SK-N-SH (cell line): ENCODE results near the gene EXOC3L1. TPM values are rescaled to one million over a fixed set of nuclear protein-coding genes. Genes with fewer than 3 reads are reported as not detected.
A peak's percentile ranks its signal among the peaks of the same experiment; 100 is the strongest.

Experiments used
- CTCF ChIA-PET: fragments of 300-600, 350-600 bp; formaldehyde crosslinking; extraction: SDS; loops from one replicate; lab custom pipeline; 2021; lab: Yijun Ruan, JAX
- POLR2A ChIA-PET: fragments of 350-600 bp; sonication (Branson Sonifier 250); formaldehyde crosslinking; extraction: SDS; loops from one replicate; lab custom pipeline; 2020; ENCODE audit warnings: antibody characterized with exemption, inconsistent platforms; lab: Yijun Ruan, JAX
- DNase-seq: peaks from one replicate; pipeline ENCODE4 v3.0.0; 2012
- H2AFZ ChIP-seq: fragments of 200-600 bp; sonication (generic); 2 replicates; pipeline ENCODE4 v1.8.1; 2016; ENCODE audit warnings: antibody characterized with exemption, mild to moderate bottlenecking, low read depth
- H3F3A ChIP-seq: fragments of 200-600 bp; sonication (generic); replicated peaks from 2 replicates; pipeline ENCODE3; 2016; ENCODE audit warnings: antibody characterized with exemption, mild to moderate bottlenecking; ENCODE audit not compliant: insufficient read depth
- H3K27ac ChIP-seq, 2 experiments: fragments of 200-500 bp in 1 of 2; fragments of 200-600 bp in 1 of 2; sonication (Bioruptor generic) in 1 of 2; sonication (generic), shearing (Covaris generic) in 1 of 2; 2 replicates each; pipeline versions ENCODE4 v1.5.1 to v1.6.1; 2014 to 2016; ENCODE audit warnings: low read depth in 2 of 2, inconsistent platforms in 1 of 2, low read length in 1 of 2, mild to moderate bottlenecking in 1 of 2, mixed read lengths in 1 of 2
- H3K27me3 ChIP-seq: fragments of 200-600 bp; sonication (generic), shearing (Covaris generic); 2 replicates; pipeline ENCODE4 v1.6.1; 2016; ENCODE audit warnings: mixed run types; ENCODE audit not compliant: insufficient read depth
- H3K36me3 ChIP-seq, 2 experiments: fragments of 200-500 bp in 1 of 2; fragments of 200-600 bp in 1 of 2; sonication (Bioruptor generic) in 1 of 2; sonication (generic) in 1 of 2; replicated peaks in 1 of 2; 2 replicates each; pipeline versions ENCODE3 to v1.5.1; 2014 to 2016; ENCODE audit warnings: low read length in 1 of 2, mild to moderate bottlenecking in 1 of 2; ENCODE audit not compliant: insufficient read depth in 2 of 2, control insufficient read depth in 1 of 2
- H3K4me1 ChIP-seq, 2 experiments: fragments of 200-500 bp in 1 of 2; fragments of 200-600 bp in 1 of 2; sonication (Bioruptor generic) in 1 of 2; sonication (generic), shearing (Covaris generic) in 1 of 2; 2 replicates each; pipeline versions ENCODE4 v1.5.1 to v1.6.1; 2014 to 2016; ENCODE audit warnings: low read depth in 1 of 2, low read length in 1 of 2, mixed run types in 1 of 2; ENCODE audit not compliant: insufficient read depth in 2 of 2, control insufficient read depth in 1 of 2
- H3K4me2 ChIP-seq: fragments of 200-600 bp; sonication (generic), shearing (Covaris generic); 2 replicates; pipeline ENCODE4 v1.6.1; 2017; ENCODE audit warnings: mixed run types
- H3K4me3 ChIP-seq, 2 experiments: fragments of 200-500 bp in 1 of 2; fragments of 200-600 bp in 1 of 2; sonication (Bioruptor generic) in 1 of 2; sonication (generic), shearing (Covaris generic) in 1 of 2; 2 replicates each; pipeline versions ENCODE4 v1.5.1 to v1.8.1; 2014 to 2016; ENCODE audit warnings: low read depth in 2 of 2, inconsistent platforms in 1 of 2, low read length in 1 of 2, mild to moderate bottlenecking in 1 of 2, mixed read lengths in 1 of 2, moderate library complexity in 1 of 2
- H3K79me2 ChIP-seq: fragments of 200-600 bp; sonication (generic); 2 replicates; pipeline ENCODE4 v1.8.1; 2017; ENCODE audit warnings: mild to moderate bottlenecking; ENCODE audit not compliant: insufficient read depth
- H3K9ac ChIP-seq: fragments of 200-600 bp; sonication (generic); 2 replicates; pipeline ENCODE4 v1.6.1; 2017; ENCODE audit warnings: mixed run types
- H3K9me2 ChIP-seq: fragments of 200-600 bp; sonication (generic); 2 replicates; pipeline ENCODE4 v1.6.1; 2017; ENCODE audit warnings: mixed run types
- H3K9me3 ChIP-seq: fragments of 200-600 bp; sonication (generic); 2 replicates; pipeline ENCODE4 v1.6.1; 2017; ENCODE audit warnings: mixed run types, mild to moderate bottlenecking, moderate library complexity
- H4K20me1 ChIP-seq: fragments of 200-600 bp; sonication (generic); 2 replicates; pipeline ENCODE4 v1.6.1; 2017; ENCODE audit warnings: mild to moderate bottlenecking, mixed run types; ENCODE audit not compliant: insufficient read depth
- CHD2 ChIP-seq: fragments of 150-350 bp; IDR thresholded peaks from 2 replicates; pipeline ENCODE4 v1.6.1; 2018; ENCODE audit warnings: low read length; ENCODE audit not compliant: partially characterized antibody
- CTCF ChIP-seq: fragments of 200-600 bp; sonication (generic); IDR thresholded peaks from 2 replicates; pipeline ENCODE4 v1.6.1; 2017; ENCODE audit warnings: antibody characterized with exemption, mild to moderate bottlenecking, moderate library complexity
- EP300 ChIP-seq, 2 experiments: IDR thresholded peaks; 2 replicates each; pipeline versions ENCODE4 v1.4.0 to v1.6.1; 2012; ENCODE audit warnings: borderline replicate concordance in 1 of 2, low read depth in 1 of 2, low read length in 1 of 2
- FOSL2 ChIP-seq: IDR thresholded peaks from 2 replicates; pipeline ENCODE4 v1.4.0; 2012; ENCODE audit warnings: low read depth, mild to moderate bottlenecking, moderate library complexity, borderline replicate concordance
- FOXJ3 ChIP-seq: sonication (generic); formaldehyde crosslinking; IDR thresholded peaks from 2 replicates; pipeline ENCODE4 v1.5.1; 2020; ENCODE audit warnings: mild to moderate bottlenecking, missing genetic modification reagents
- FOXM1 ChIP-seq: IDR thresholded peaks from 2 replicates; pipeline ENCODE4 v1.4.0; 2012; ENCODE audit warnings: low read depth, mild to moderate bottlenecking
- GATA2 ChIP-seq: sonication (generic); formaldehyde crosslinking; IDR thresholded peaks from 2 replicates; pipeline ENCODE4 v1.5.0; 2020; ENCODE audit warnings: mild to moderate bottlenecking, missing genetic modification reagents
- NFIC ChIP-seq: IDR thresholded peaks from 2 replicates; pipeline ENCODE4 v1.4.0; 2012; ENCODE audit warnings: borderline replicate concordance
- RCOR1 ChIP-seq: fragments of 150-350 bp; IDR thresholded peaks from 2 replicates; pipeline ENCODE4 v1.6.1; 2017; ENCODE audit warnings: antibody characterized with exemption, low read length
- TAF1 ChIP-seq: IDR thresholded peaks from 2 replicates; pipeline ENCODE4 v1.6.1; 2012; ENCODE audit warnings: low read depth, mild to moderate bottlenecking, low read length, moderate library complexity, borderline replicate concordance
- TCF12 ChIP-seq: IDR thresholded peaks from 2 replicates; pipeline ENCODE4 v1.4.0; 2012
- ZBTB33 ChIP-seq: IDR thresholded peaks from 2 replicates; pipeline ENCODE4 v1.4.0; 2012; ENCODE audit warnings: low read depth, borderline replicate concordance
- WGBS: methylation state at CpG from one replicate; pipeline ENCODE4 v1.1.6; 2017; ENCODE audit warnings: low lambda C conversion rate; 5-methylcytosine and 5-hydroxymethylcytosine counted together
- polyA plus RNA-seq, 3 experiments: library from polyadenylated mRNA; depleted of rRNA; stranded (reverse); fragments of >200 nt; gene quantifications; 2 replicates each; pipeline ENCODE4 v1.2.3, GENCODE V29; 2012

The EXOC3L1 gene
- polyA plus RNA-seq, 1 of the 3 experiments (the other 2 are of a cell fraction) = 0.46 TPM

GRCh38 chr16:67176662-67177061 is 13.3 kb downstream of the EXOC3L1 start:
- CTCF ChIA-PET = interaction anchor here (0.8 to 5.1 kb wide), 12 partner anchors 7 to 222 kb away, joined by 3 to 26 read pairs (median 4); partner anchors contain the start of gene MATCAP1
- no peaks in the 10 kb centered on the region for H3K27me3 ChIP-seq
- H3K9me3 ChIP-seq = no peaks in the 10 kb centered on the region
- DNase-seq = no peak
- no peaks in the 10 kb centered on the region for H3K9me2 ChIP-seq
- no peak overlapping the region for H3K9ac ChIP-seq
- peaks cover 20 to 47% of the 10 kb centered on the region in 2 experiments; a peak in 3 of 4 replicates for H3K4me1 ChIP-seq
- 97% methylated on average over 8 of the region's 12 CpGs for WGBS
- no peak overlapping the region for H2AFZ ChIP-seq
- TF ChIP-seq CTCF (no peak), FOSL2 (no peak), NFIC (no peak), ZBTB33 (no peak), TCF12 (no peak), RCOR1 (no peak), FOXM1 (no peak), EP300 (IDR thresholded peaks at IDR 0.05; ENCODE audit: borderline replicate concordance in 1 of 2, low read depth in 1 of 2, low read length in 1 of 2) (no peak), TAF1 (no peak), FOXJ3 (CRISPR knock-in tag) (no peak)
- H3K27ac ChIP-seq = no peak overlapping the region
- H3F3A ChIP-seq = peaks cover 34% of the 10 kb centered on the region
- peaks cover 10% of the 10 kb centered on the region for H4K20me1 ChIP-seq
- POLR2A ChIA-PET = interaction anchor here (0.6 to 3.6 kb wide), 4 partner anchors 8 to 26 kb away, joined by 3 to 12 read pairs (median 8); partner anchors contain the start of gene B3GNT9
- H3K36me3 ChIP-seq = peaks cover 6 to 8% of the 10 kb centered on the region in 2 experiments
- H3K4me2 ChIP-seq = no peak overlapping the region
- H3K4me3 ChIP-seq = no peak overlapping the region
- peaks cover 16% of the 10 kb centered on the region; the same call in 1 of the 2 replicates for H3K79me2 ChIP-seq

- H3K27me3 ChIP-seq = no peaks in the 10 kb centered on the region
- no peak overlapping the region for H2AFZ ChIP-seq
- peaks cover 33 to 54% of the 10 kb centered on the region in 2 experiments; a peak in 3 of 4 replicates for H3K4me1 ChIP-seq
- peaks cover 6 to 8% of the 10 kb centered on the region in 2 experiments for H3K36me3 ChIP-seq
- H4K20me1 ChIP-seq = peaks cover 10% of the 10 kb centered on the region
- no peaks in the 10 kb centered on the region for H3K9me3 ChIP-seq
- H3F3A ChIP-seq = peaks cover 42% of the 10 kb centered on the region
- 84% methylated on average over 13 of the region's 31 CpGs for WGBS
- H3K4me2 ChIP-seq = peak overlapping the region; percentile 86
- H3K4me3 ChIP-seq = peak overlapping the region; percentile 45 to 60
- peak; percentile 46 for DNase-seq
- TF ChIP-seq GATA2 (CRISPR knock-in tag) = no peak
- no peak for TF ChIP-seq ZBTB33
- no peak for TF ChIP-seq CHD2
- H3K9me2 ChIP-seq = no peaks in the 10 kb centered on the region
- H3K9ac ChIP-seq = peak overlapping the region; percentile 48
- ChIA-PET CTCF (interaction anchor here (0.6 to 5.1 kb wide), 8 partner anchors 9 to 204 kb away, joined by 3 to 26 read pairs (median 6); partner anchors contain the start of genes FBXL8, MATCAP1 and TRADD), POLR2A (interaction anchor here (0.6 to 3.8 kb wide), 10 partner anchors 8 to 179 kb away, joined by 3 to 37 read pairs (median 6); partner anchors contain the start of genes B3GNT9, HSF4, MATCAP1 and TMEM208)
- H3K27ac ChIP-seq = peak overlapping the region; percentile 50 to 86; a peak in 3 of 4 replicates
- peaks cover 19% of the 10 kb centered on the region; the same call in 1 of the 2 replicates for H3K79me2 ChIP-seq
Observed at GRCh38 chr16:67174706-67175231, 15.2 kb downstream of the EXOC3L1 start.
